B cell (primary cell): Measurements from ENCODE around the gene KDM5B. TPM values are rescaled to one million over a fixed set of nuclear protein-coding genes. Genes with fewer than 3 reads are reported as not detected.

Experiments used
- ATAC-seq: fragments of 200-7000 bp; cut with Tn5 transposase; one replicate; pipeline ENCODE4 v1.10.0; 2021; ENCODE audit warnings: low read depth, mild to moderate bottlenecking, moderate number of reproducible peaks, moderate library complexity
- CTCF ChIA-PET: fragments of 350-600 bp; sonication (Branson Sonifier 250); formaldehyde crosslinking; loops from one replicate; lab custom pipeline; 2021; ENCODE audit warnings: antibody characterized with exemption, inconsistent platforms; lab: Charles Lee
- POLR2A ChIA-PET: fragments of 350-600 bp; sonication (Branson Sonifier 250); formaldehyde crosslinking; loops from one replicate; lab custom pipeline; 2021; ENCODE audit warnings: antibody characterized with exemption; lab: Charles Lee
- DNase-seq: peaks from one replicate; pipeline ENCODE4 v3.0.0; 2013
- H2AFZ ChIP-seq: 2 replicates; pipeline ENCODE4 v1.6.1; 2012; ENCODE audit warnings: mild to moderate bottlenecking, low read depth, low read length; ENCODE audit not compliant: insufficient read depth, poor library complexity, severe bottlenecking
- H3K27ac ChIP-seq, 2 donors: 1 replicate in 1 of 2; 2 replicates in 1 of 2; pipeline ENCODE4 v1.5.1; 2012 to 2013; ENCODE audit warnings: low read length in 2 of 2, mild to moderate bottlenecking in 2 of 2, moderate library complexity in 1 of 2
- H3K27me3 ChIP-seq, 4 experiments: fragments of 200-600 bp in 1 of 4; sonication (generic) in 1 of 4; replicated peaks in 1 of 4; 1 replicate in 2 of 4; 2 replicates in 2 of 4; pipeline versions ENCODE4 v1.6.1 to v1.7.0; 2013 to 2016; ENCODE audit warnings: low read length in 3 of 4, mild to moderate bottlenecking in 2 of 4, mixed read lengths in 1 of 4, moderate library complexity in 1 of 4; ENCODE audit not compliant: insufficient read depth in 4 of 4, control insufficient read depth in 3 of 4; ENCODE audit errors: control extremely low read depth in 1 of 4
- H3K36me3 ChIP-seq, 2 experiments: replicated peaks in 1 of 2; 1 replicate in 1 of 2; 2 replicates in 1 of 2; pipeline versions ENCODE4 v1.6.1 to v1.7.1; 2013; ENCODE audit warnings: low read length in 1 of 2; ENCODE audit not compliant: insufficient read depth in 2 of 2, control insufficient read depth in 1 of 2; ENCODE audit errors: control extremely low read depth in 1 of 2, extremely low read depth in 1 of 2
- H3K4me1 ChIP-seq, 2 donors: fragments of 200-600 bp in 1 of 2; sonication (generic) in 1 of 2; 1 replicate in 1 of 2; 2 replicates in 1 of 2; pipeline versions ENCODE4 v1.5.1 to v1.6.1; 2013 to 2017; ENCODE audit warnings: low read length in 2 of 2; ENCODE audit not compliant: control insufficient read depth in 2 of 2, insufficient read depth in 2 of 2
- H3K4me2 ChIP-seq: replicated peaks from 2 replicates; pipeline ENCODE3; 2012; ENCODE audit warnings: mild to moderate bottlenecking, low read depth, low read length; ENCODE audit not compliant: poor library complexity, severe bottlenecking
- H3K4me3 ChIP-seq, 5 experiments: fragments of 200-600 bp in 1 of 5; sonication (generic) in 1 of 5; 1 replicate in 3 of 5; 2 replicates in 2 of 5; pipeline versions ENCODE4 v1.5.1 to v1.7.0; 2011 to 2016; ENCODE audit warnings: low read length in 4 of 5, mild to moderate bottlenecking in 4 of 5, low read depth in 2 of 5, control low read depth in 1 of 5, moderate library complexity in 1 of 5; ENCODE audit not compliant: insufficient read depth in 1 of 5; ENCODE audit errors: control extremely low read depth in 1 of 5, extremely low read depth in 1 of 5
- H3K79me2 ChIP-seq: fragments of 200-600 bp; sonication (generic); one replicate; pipeline ENCODE4 v1.6.0; 2016; ENCODE audit warnings: low read length; ENCODE audit not compliant: control insufficient read depth, insufficient read depth
- H3K9ac ChIP-seq: fragments of 200-600 bp; sonication (generic); 2 replicates; pipeline ENCODE4 v1.6.1; 2017; ENCODE audit warnings: mild to moderate bottlenecking, low read length, moderate library complexity
- H3K9me3 ChIP-seq, 3 donors: one replicate each; pipeline versions ENCODE4 v1.6.1 to v1.7.1; 2013; ENCODE audit warnings: low read length in 2 of 3; ENCODE audit not compliant: control insufficient read depth in 2 of 3, insufficient read depth in 1 of 3; ENCODE audit errors: control extremely low read depth in 1 of 3
- H4K20me1 ChIP-seq: 2 replicates; pipeline ENCODE4 v1.6.0; 2012; ENCODE audit warnings: mild to moderate bottlenecking, low read length; ENCODE audit not compliant: insufficient read depth, control insufficient read depth, poor library complexity, severe bottlenecking
- H3K27ac Mint-ChIP-seq: one replicate; pipeline ENCODE4 v1.8.0; 2021; ENCODE audit warnings: mixed read lengths
- H3K27me3 Mint-ChIP-seq: one replicate; pipeline ENCODE4 v1.8.0; 2021; ENCODE audit warnings: mixed read lengths
- H3K4me1 Mint-ChIP-seq: one replicate; pipeline ENCODE4 v1.8.0; 2021; ENCODE audit warnings: mixed read lengths
- H3K4me3 Mint-ChIP-seq: one replicate; pipeline ENCODE4 v1.8.0; 2021; ENCODE audit warnings: mixed read lengths
- H3K9me3 Mint-ChIP-seq: one replicate; pipeline ENCODE4 v1.8.0; 2022; ENCODE audit warnings: mixed read lengths; ENCODE audit not compliant: insufficient read depth
- EZH2 ChIP-seq: IDR thresholded peaks from 2 replicates; pipeline ENCODE4 v1.6.1; 2012; ENCODE audit warnings: borderline replicate concordance, low read depth, mild to moderate bottlenecking, moderate library complexity, low read length; ENCODE audit not compliant: insufficient read depth, poor library complexity, severe bottlenecking
- WGBS: methylation state at CpG from one replicate; pipeline ENCODE4 v1.1.5; 2013; ENCODE audit warnings: missing lambda C conversion rate; ENCODE audit not compliant: insufficient coverage; 5-methylcytosine and 5-hydroxymethylcytosine counted together
- intact Hi-C: fragments of 100-400 bp; cut with micrococcal nuclease; formaldehyde crosslinking; loops from one replicate; pipeline ENCODE4 v1.10.0; 2022
- polyA plus RNA-seq: library from polyadenylated mRNA; depleted of rRNA; stranded (reverse); fragments of >200 nt; gene quantifications from 2 replicates; pipeline ENCODE4 v1.2.3, GENCODE V29; 2012
- total RNA-seq, 2 donors: library from RNA; stranded (reverse); fragments of 120-200 nt in 1 of 2; gene quantifications; 1 replicate in 1 of 2; 2 replicates in 1 of 2; pipeline versions ENCODE4 v1.2.3 to v1.2.4, GENCODE V29; 2013 to 2022
- TF ChIP-seq, protein P1 (sequence below): fragments of 200-600 bp; IDR thresholded peaks from one replicate; pipeline ENCODE4 v1.8.0; 2022; ENCODE audit warnings: antibody characterized with exemption, mild to moderate bottlenecking

KDM5B gene
- total and polyA plus RNA-seq, 2 donors (not counting 1 experiment from before 2014, with no cell fraction given): 11.2 to 62.7 TPM

DNA sequence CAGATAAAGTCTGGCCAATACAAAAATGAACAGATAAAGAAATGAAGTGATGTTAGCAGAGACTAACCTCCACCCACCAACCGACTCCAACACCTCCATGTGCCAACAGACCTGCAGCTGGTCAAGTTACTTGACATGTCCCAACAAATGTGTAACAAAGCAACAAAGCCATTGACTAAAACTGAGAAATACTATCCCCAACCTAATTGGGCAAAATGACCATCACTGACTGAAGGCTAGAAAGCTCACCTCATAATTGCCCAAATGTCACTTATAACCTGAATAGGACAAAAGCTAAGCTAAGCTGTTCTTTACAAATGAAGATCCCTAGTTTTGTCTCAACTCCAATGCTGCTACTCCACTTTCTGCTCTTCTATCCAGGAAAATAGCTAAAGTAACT, 7.5 kb downstream of the KDM5B start:
- intact Hi-C loops: no loop called here
- no peak overlapping the region for H3K9ac ChIP-seq
- H3K27me3 ChIP-seq: no peaks in the 10 kb centered on the region
- ATAC-seq (no peak), DNase-seq (no peak)
- no peak overlapping the region for H3K4me3 ChIP-seq
- Mint-ChIP-seq H3K27me3 (no peaks in the 10 kb centered on the region), H3K27ac (no peak overlapping the region), H3K4me1 (peaks cover 56% of the 10 kb centered on the region), H3K4me3 (no peak overlapping the region), H3K9me3 (no peaks in the 10 kb centered on the region)
- CTCF ChIA-PET: interaction anchor here (1.1 kb wide), 1 partner anchor 9 kb away, joined by 4 read pairs; no protein-coding TSS in a partner anchor
- 100% methylated on average over 1 of the region's 1 CpG for WGBS
- TF ChIP-seq, protein P1, sequence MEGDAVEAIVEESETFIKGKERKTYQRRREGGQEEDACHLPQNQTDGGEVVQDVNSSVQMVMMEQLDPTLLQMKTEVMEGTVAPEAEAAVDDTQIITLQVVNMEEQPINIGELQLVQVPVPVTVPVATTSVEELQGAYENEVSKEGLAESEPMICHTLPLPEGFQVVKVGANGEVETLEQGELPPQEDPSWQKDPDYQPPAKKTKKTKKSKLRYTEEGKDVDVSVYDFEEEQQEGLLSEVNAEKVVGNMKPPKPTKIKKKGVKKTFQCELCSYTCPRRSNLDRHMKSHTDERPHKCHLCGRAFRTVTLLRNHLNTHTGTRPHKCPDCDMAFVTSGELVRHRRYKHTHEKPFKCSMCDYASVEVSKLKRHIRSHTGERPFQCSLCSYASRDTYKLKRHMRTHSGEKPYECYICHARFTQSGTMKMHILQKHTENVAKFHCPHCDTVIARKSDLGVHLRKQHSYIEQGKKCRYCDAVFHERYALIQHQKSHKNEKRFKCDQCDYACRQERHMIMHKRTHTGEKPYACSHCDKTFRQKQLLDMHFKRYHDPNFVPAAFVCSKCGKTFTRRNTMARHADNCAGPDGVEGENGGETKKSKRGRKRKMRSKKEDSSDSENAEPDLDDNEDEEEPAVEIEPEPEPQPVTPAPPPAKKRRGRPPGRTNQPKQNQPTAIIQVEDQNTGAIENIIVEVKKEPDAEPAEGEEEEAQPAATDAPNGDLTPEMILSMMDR: no peak
- TF ChIP-seq EZH2: no peak
- H3K27ac ChIP-seq: no peak overlapping the region
- no peaks in the 10 kb centered on the region for H3K36me3 ChIP-seq
- H3K4me2 ChIP-seq: no peak overlapping the region
- no peak overlapping the region for H2AFZ ChIP-seq
- POLR2A ChIA-PET: no interaction called here
- peaks cover 72% of the 10 kb centered on the region for H4K20me1 ChIP-seq
- H3K4me1 ChIP-seq: peaks cover 23 to 26% of the 10 kb centered on the region in 2 donors
- H3K9me3 ChIP-seq: no peaks in the 10 kb centered on the region
- peaks cover 99% of the 10 kb centered on the region for H3K79me2 ChIP-seq

DNA sequence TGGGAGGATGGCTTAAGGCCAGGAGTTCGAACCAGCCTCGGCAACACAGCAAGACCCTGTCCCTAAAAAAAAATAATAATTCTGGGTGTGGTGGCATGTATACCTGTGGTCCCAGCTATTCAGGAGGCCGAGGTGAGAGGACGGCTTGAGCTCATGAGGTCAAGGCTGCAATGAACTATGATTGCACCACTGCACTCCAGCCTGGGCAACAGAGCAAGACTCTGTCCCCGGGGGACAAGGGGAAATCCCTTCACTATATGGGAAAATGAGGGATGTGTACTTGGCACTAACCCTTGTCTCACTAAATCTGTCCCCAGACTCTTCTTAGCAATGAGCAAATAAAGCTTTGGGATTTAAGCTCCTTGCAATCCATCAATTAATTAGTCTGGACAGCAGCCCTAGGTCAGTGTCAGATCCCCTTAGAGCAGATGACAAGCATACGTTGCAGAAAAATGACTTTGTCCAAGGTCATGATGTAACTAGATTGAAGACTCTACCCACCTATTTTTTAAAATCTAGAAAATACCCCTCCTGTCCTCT, 9.4 kb downstream of the KDM5B start:
- CTCF ChIA-PET: interaction anchor here (0.9 kb wide), 1 partner anchor 606 kb away, joined by 3 read pairs; no protein-coding TSS in a partner anchor

More for the DNA sequence above, 9.4 kb downstream of the KDM5B start:
- peaks cover 74% of the 10 kb centered on the region for H4K20me1 ChIP-seq
- intact Hi-C loops: no loop called here
- H3K27ac ChIP-seq: no peak overlapping the region
- Mint-ChIP-seq H3K4me1 (peaks cover 57% of the 10 kb centered on the region), H3K9me3 (no peaks in the 10 kb centered on the region), H3K27me3 (no peaks in the 10 kb centered on the region), H3K4me3 (no peak overlapping the region), H3K27ac (no peak overlapping the region)
- no peak for TF ChIP-seq EZH2
- TF ChIP-seq, protein P1: no peak
- peaks cover 92% of the 10 kb centered on the region for H3K79me2 ChIP-seq
- POLR2A ChIA-PET: no interaction called here
- H3K4me2 ChIP-seq: peak overlapping the region; percentile 25
- no peak overlapping the region for H2AFZ ChIP-seq
- ATAC-seq: no peak
- no peaks in the 10 kb centered on the region for H3K36me3 ChIP-seq
- H3K4me3 ChIP-seq: no peak overlapping the region
- no peaks in the 10 kb centered on the region for H3K27me3 ChIP-seq
- no peak overlapping the region for H3K9ac ChIP-seq
- H3K9me3 ChIP-seq: no peaks in the 10 kb centered on the region
- DNase-seq: no peak
- 68% methylated on average over 3 of the region's 6 CpGs for WGBS
- H3K4me1 ChIP-seq: peaks cover 19 to 29% of the 10 kb centered on the region in 2 donors
